Glutamatergic neuron (in vitro differentiated cells): ENCODE results near the gene BAHD1. TPM values are rescaled to one million over a fixed set of nuclear protein-coding genes. Genes with fewer than 3 reads are reported as not detected.

Source experiments
- DNase-seq: peaks from one replicate; pipeline ENCODE4 v3.0.0; 2022
- H3K27ac Mint-ChIP-seq: one replicate; pipeline ENCODE4 v1.8.0; 2020; ENCODE audit warnings: mild to moderate bottlenecking, mixed read lengths, inconsistent platforms; ENCODE audit not compliant: unreplicated experiment
- H3K27me3 Mint-ChIP-seq: one replicate; pipeline ENCODE4 v1.8.0; 2020; ENCODE audit warnings: mild to moderate bottlenecking, moderate library complexity, mixed read lengths, inconsistent platforms; ENCODE audit not compliant: unreplicated experiment
- H3K36me3 Mint-ChIP-seq: one replicate; pipeline ENCODE4 v1.8.0; 2020; ENCODE audit warnings: mild to moderate bottlenecking, mixed read lengths, inconsistent platforms; ENCODE audit not compliant: unreplicated experiment
- H3K4me1 Mint-ChIP-seq: one replicate; pipeline ENCODE4 v1.8.0; 2020; ENCODE audit warnings: mild to moderate bottlenecking, low read depth, mixed read lengths, inconsistent platforms; ENCODE audit not compliant: unreplicated experiment
- H3K4me3 Mint-ChIP-seq: one replicate; pipeline ENCODE4 v1.8.0; 2020; ENCODE audit warnings: mild to moderate bottlenecking, mixed read lengths, inconsistent platforms; ENCODE audit not compliant: unreplicated experiment
- H3K9me3 Mint-ChIP-seq: one replicate; pipeline ENCODE4 v1.8.0; 2020; ENCODE audit warnings: mild to moderate bottlenecking, moderate library complexity, mixed read lengths, inconsistent platforms; ENCODE audit not compliant: unreplicated experiment
- total RNA-seq: library from RNA; stranded (reverse); fragmentation: NEBNext Ultra II Directional; extraction: Animal tissue kit (Norgen Biotek cat#: 25700); gene quantifications from one replicate; pipeline ENCODE4 v1.2.1, GENCODE V29; 2021; ENCODE audit not compliant: unreplicated experiment
- TF ChIP-seq, protein P1 (sequence below): fragments of 200-600 bp; sonication (generic); IDR thresholded peaks from one replicate; pipeline ENCODE4 v1.5.0; 2021; ENCODE audit not compliant: partially characterized antibody, unreplicated experiment

BAHD1 gene
- total RNA-seq, 1 donor from 2014 or later: 29.9 TPM

GRCh38 chr15:40436892-40437751 lies 3.6 kb upstream of the BAHD1 start:
- peaks cover 2% of the 10 kb centered on the region for H3K27me3 Mint-ChIP-seq
- DNase-seq: no peak
- peaks cover 4% of the 10 kb centered on the region for H3K9me3 Mint-ChIP-seq
- peak overlapping the region; percentile 85 for H3K4me3 Mint-ChIP-seq
- TF ChIP-seq, protein P1, sequence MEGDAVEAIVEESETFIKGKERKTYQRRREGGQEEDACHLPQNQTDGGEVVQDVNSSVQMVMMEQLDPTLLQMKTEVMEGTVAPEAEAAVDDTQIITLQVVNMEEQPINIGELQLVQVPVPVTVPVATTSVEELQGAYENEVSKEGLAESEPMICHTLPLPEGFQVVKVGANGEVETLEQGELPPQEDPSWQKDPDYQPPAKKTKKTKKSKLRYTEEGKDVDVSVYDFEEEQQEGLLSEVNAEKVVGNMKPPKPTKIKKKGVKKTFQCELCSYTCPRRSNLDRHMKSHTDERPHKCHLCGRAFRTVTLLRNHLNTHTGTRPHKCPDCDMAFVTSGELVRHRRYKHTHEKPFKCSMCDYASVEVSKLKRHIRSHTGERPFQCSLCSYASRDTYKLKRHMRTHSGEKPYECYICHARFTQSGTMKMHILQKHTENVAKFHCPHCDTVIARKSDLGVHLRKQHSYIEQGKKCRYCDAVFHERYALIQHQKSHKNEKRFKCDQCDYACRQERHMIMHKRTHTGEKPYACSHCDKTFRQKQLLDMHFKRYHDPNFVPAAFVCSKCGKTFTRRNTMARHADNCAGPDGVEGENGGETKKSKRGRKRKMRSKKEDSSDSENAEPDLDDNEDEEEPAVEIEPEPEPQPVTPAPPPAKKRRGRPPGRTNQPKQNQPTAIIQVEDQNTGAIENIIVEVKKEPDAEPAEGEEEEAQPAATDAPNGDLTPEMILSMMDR: peak; percentile 6
- peaks cover 11% of the 10 kb centered on the region for H3K4me1 Mint-ChIP-seq
- H3K36me3 Mint-ChIP-seq: no peaks in the 10 kb centered on the region
- peak overlapping the region; percentile 48 for H3K27ac Mint-ChIP-seq

- DNase-seq: no peak
- Mint-ChIP-seq H3K4me3 (peak overlapping the region; percentile 68), H3K9me3 (peaks cover 9% of the 10 kb centered on the region), H3K27ac (peak overlapping the region; percentile 48), H3K4me1 (peaks cover 15% of the 10 kb centered on the region), H3K36me3 (no peaks in the 10 kb centered on the region), H3K27me3 (peaks cover 7% of the 10 kb centered on the region)
- TF ChIP-seq, protein P1: no peak
These were observed 2.7 kb upstream of the BAHD1 start for GRCh38 chr15:40437752-40438687.

- peaks cover 9% of the 10 kb centered on the region for H3K9me3 Mint-ChIP-seq
- H3K4me1 Mint-ChIP-seq: peaks cover 22% of the 10 kb centered on the region
- no peak overlapping the region for H3K27ac Mint-ChIP-seq
- TF ChIP-seq, protein P1: no peak
- H3K36me3 Mint-ChIP-seq: no peaks in the 10 kb centered on the region
- peak overlapping the region; percentile 97 for H3K4me3 Mint-ChIP-seq
- no peak for DNase-seq
- H3K27me3 Mint-ChIP-seq: peaks cover 7% of the 10 kb centered on the region
These were observed 2.0 kb upstream of the BAHD1 start for GRCh38 chr15:40438712-40439111.

DNA sequence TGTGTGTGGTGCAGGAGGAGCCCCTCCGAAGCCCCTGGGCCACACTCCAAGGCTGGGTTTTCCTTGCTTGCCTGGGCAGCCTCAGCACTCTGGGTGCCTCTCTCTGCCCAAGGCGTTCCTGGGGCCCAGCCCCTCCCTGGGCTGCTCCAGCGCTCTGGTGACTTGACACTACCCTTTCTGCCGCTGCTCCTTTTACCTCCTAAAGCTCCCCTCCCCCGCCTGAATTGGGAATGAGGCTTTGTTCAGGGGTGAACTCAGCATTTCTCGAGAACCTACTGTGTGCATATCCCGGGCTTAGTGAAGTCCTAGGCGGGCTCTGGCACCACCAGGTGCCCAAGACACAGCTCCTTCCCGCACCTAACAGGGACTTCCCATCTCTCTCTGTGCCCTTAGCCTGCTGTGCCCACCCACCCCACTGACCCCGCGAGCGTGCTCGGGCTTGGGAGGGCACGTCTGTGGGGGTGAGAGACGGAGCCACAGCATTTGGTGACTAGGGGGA lies 1.2 kb upstream of the BAHD1 start:
- H3K4me1 Mint-ChIP-seq: peaks cover 29% of the 10 kb centered on the region
- peak overlapping the region; percentile 91 for H3K27ac Mint-ChIP-seq
- peak; percentile 44 for DNase-seq
- TF ChIP-seq, protein P1: no peak
- peaks cover 9% of the 10 kb centered on the region for H3K9me3 Mint-ChIP-seq
- no peaks in the 10 kb centered on the region for H3K36me3 Mint-ChIP-seq
- peaks cover 7% of the 10 kb centered on the region for H3K27me3 Mint-ChIP-seq
- peak overlapping the region; percentile 97 for H3K4me3 Mint-ChIP-seq
